ENCODE results near the gene FRYL. TPM values are rescaled to one million over a fixed set of nuclear protein-coding genes. Genes with fewer than 3 reads are reported as not detected.

FRYL gene
- total and polyA plus RNA-seq, 2 of the 8 experiments (the other 6 are each of a cell fraction or from before 2014, with no cell fraction given): 8.0 to 36.5 TPM

DNA sequence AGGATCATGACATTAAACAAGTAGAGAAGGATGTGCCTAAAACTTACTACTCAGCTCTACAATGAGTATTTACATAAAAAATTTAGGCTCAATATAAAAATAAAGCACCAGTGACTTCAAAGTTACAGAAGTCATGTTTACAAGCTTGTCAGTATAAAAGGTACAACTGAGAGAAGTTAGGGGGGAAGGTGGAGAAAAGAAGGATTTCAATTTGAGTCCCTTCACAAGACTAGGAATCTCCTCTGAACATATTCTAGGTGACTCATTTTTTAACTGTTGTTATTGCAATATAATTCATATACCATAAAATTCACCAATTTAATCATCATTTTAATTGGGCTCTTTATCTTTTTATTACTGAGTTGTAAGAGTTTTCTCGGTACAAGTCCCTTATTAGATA is 26.9 kb downstream of the FRYL start (continued):
- TF ChIP-seq, protein P1, sequence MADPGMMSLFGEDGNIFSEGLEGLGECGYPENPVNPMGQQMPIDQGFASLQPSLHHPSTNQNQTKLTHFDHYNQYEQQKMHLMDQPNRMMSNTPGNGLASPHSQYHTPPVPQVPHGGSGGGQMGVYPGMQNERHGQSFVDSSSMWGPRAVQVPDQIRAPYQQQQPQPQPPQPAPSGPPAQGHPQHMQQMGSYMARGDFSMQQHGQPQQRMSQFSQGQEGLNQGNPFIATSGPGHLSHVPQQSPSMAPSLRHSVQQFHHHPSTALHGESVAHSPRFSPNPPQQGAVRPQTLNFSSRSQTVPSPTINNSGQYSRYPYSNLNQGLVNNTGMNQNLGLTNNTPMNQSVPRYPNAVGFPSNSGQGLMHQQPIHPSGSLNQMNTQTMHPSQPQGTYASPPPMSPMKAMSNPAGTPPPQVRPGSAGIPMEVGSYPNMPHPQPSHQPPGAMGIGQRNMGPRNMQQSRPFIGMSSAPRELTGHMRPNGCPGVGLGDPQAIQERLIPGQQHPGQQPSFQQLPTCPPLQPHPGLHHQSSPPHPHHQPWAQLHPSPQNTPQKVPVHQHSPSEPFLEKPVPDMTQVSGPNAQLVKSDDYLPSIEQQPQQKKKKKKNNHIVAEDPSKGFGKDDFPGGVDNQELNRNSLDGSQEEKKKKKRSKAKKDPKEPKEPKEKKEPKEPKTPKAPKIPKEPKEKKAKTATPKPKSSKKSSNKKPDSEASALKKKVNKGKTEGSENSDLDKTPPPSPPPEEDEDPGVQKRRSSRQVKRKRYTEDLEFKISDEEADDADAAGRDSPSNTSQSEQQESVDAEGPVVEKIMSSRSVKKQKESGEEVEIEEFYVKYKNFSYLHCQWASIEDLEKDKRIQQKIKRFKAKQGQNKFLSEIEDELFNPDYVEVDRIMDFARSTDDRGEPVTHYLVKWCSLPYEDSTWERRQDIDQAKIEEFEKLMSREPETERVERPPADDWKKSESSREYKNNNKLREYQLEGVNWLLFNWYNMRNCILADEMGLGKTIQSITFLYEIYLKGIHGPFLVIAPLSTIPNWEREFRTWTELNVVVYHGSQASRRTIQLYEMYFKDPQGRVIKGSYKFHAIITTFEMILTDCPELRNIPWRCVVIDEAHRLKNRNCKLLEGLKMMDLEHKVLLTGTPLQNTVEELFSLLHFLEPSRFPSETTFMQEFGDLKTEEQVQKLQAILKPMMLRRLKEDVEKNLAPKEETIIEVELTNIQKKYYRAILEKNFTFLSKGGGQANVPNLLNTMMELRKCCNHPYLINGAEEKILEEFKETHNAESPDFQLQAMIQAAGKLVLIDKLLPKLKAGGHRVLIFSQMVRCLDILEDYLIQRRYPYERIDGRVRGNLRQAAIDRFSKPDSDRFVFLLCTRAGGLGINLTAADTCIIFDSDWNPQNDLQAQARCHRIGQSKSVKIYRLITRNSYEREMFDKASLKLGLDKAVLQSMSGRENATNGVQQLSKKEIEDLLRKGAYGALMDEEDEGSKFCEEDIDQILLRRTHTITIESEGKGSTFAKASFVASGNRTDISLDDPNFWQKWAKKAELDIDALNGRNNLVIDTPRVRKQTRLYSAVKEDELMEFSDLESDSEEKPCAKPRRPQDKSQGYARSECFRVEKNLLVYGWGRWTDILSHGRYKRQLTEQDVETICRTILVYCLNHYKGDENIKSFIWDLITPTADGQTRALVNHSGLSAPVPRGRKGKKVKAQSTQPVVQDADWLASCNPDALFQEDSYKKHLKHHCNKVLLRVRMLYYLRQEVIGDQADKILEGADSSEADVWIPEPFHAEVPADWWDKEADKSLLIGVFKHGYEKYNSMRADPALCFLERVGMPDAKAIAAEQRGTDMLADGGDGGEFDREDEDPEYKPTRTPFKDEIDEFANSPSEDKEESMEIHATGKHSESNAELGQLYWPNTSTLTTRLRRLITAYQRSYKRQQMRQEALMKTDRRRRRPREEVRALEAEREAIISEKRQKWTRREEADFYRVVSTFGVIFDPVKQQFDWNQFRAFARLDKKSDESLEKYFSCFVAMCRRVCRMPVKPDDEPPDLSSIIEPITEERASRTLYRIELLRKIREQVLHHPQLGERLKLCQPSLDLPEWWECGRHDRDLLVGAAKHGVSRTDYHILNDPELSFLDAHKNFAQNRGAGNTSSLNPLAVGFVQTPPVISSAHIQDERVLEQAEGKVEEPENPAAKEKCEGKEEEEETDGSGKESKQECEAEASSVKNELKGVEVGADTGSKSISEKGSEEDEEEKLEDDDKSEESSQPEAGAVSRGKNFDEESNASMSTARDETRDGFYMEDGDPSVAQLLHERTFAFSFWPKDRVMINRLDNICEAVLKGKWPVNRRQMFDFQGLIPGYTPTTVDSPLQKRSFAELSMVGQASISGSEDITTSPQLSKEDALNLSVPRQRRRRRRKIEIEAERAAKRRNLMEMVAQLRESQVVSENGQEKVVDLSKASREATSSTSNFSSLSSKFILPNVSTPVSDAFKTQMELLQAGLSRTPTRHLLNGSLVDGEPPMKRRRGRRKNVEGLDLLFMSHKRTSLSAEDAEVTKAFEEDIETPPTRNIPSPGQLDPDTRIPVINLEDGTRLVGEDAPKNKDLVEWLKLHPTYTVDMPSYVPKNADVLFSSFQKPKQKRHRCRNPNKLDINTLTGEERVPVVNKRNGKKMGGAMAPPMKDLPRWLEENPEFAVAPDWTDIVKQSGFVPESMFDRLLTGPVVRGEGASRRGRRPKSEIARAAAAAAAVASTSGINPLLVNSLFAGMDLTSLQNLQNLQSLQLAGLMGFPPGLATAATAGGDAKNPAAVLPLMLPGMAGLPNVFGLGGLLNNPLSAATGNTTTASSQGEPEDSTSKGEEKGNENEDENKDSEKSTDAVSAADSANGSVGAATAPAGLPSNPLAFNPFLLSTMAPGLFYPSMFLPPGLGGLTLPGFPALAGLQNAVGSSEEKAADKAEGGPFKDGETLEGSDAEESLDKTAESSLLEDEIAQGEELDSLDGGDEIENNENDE (IDR thresholded peaks at IDR 0.05; ENCODE audit: insufficient replicate concordance, low read length): no peak
- no peak for TF ChIP-seq RFX5 (IDR thresholded peaks at IDR 0.05; ENCODE audit: borderline replicate concordance, low read depth, low read length)
- TF ChIP-seq SRF (IDR thresholded peaks at IDR 0.05; ENCODE audit: low read depth, low read length): no peak
- TF ChIP-seq HDAC6 (IDR thresholded peaks at IDR 0.05; ENCODE audit: low read depth, low read length): no peak
- TF ChIP-seq, protein P2, sequence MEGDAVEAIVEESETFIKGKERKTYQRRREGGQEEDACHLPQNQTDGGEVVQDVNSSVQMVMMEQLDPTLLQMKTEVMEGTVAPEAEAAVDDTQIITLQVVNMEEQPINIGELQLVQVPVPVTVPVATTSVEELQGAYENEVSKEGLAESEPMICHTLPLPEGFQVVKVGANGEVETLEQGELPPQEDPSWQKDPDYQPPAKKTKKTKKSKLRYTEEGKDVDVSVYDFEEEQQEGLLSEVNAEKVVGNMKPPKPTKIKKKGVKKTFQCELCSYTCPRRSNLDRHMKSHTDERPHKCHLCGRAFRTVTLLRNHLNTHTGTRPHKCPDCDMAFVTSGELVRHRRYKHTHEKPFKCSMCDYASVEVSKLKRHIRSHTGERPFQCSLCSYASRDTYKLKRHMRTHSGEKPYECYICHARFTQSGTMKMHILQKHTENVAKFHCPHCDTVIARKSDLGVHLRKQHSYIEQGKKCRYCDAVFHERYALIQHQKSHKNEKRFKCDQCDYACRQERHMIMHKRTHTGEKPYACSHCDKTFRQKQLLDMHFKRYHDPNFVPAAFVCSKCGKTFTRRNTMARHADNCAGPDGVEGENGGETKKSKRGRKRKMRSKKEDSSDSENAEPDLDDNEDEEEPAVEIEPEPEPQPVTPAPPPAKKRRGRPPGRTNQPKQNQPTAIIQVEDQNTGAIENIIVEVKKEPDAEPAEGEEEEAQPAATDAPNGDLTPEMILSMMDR (IDR thresholded peaks at IDR 0.05; ENCODE audit: control extremely low read depth in 1 of 3, insufficient read depth in 1 of 3, low read depth in 1 of 3, low read length in 3 of 3): no peak
- no peak for TF ChIP-seq ASH2L (IDR thresholded peaks at IDR 0.05; ENCODE audit: low read length)
- no peak for TF ChIP-seq NRF1 (IDR thresholded peaks at IDR 0.05; ENCODE audit: low read depth, low read length)
- no peak for TF ChIP-seq POLR2AphosphoS5 (IDR thresholded peaks at IDR 0.05; ENCODE audit: low read depth, low read length)
- TF ChIP-seq BACH1 (IDR thresholded peaks at IDR 0.05; ENCODE audit: low read length): no peak
- no peak for TF ChIP-seq CBX8 (IDR thresholded peaks at IDR 0.05; ENCODE audit: borderline replicate concordance, low read depth, low read length)

Measured in H1 (cell line).